NCI-H2081 (cell line): ENCODE measurements around the gene SF3A2.
A peak's percentile ranks its signal among the peaks of the same experiment; 100 is the strongest.
"Not testable (repeated sequence)": the region's sequence is repeated elsewhere in the genome, so short reads cannot be mapped to it uniquely, and the experiment has no call there.

ENCODE experiments used
- DNase-seq, 2 experiments: peaks; one replicate each; lab custom pipeline; 2025; lab: John Stamatoyannopoulos, UW

SF3A2 gene

GRCh38 chr19:2236314-2237050 lies at the start of gene SF3A2, which contains the start of gene PLEKHJ1:
Gene SF3A2 (plus strand): TSS chr19:2236824. CDS start chr19:2243419, 6,595 bp downstream.
Gene PLEKHJ1 (minus strand): TSS chr19:2236329. CDS start chr19:2236248, 81 bp downstream.
- DNase-seq: peak; percentile 97

- no peak for DNase-seq
Measured at GRCh38 chr19:2187159-2187558, 49.5 kb upstream of the SF3A2 start.

GRCh38 chr19:2188708-2189385 lies 47.8 kb upstream of the SF3A2 start:
- DNase-seq: no peak

GRCh38 chr19:2189880-2190279 lies 46.7 kb upstream of the SF3A2 start:
- no peak for DNase-seq

- DNase-seq: no peak
Measured at GRCh38 chr19:2190848-2191455, 45.7 kb upstream of the SF3A2 start.

GRCh38 chr19:2191456-2192310 lies 44.9 kb upstream of the SF3A2 start:
- no peak for DNase-seq

GRCh38 chr19:2192862-2193261 lies 43.8 kb upstream of the SF3A2 start:
- no peak for DNase-seq

- DNase-seq: no peak
Measured at GRCh38 chr19:2193807-2194206, 42.8 kb upstream of the SF3A2 start.

GRCh38 chr19:2194513-2195078 lies 42.0 kb upstream of the SF3A2 start:
- no peak for DNase-seq

GRCh38 chr19:2195361-2195760 lies 41.3 kb upstream of the SF3A2 start:
- no peak for DNase-seq

GRCh38 chr19:2195914-2196313 lies 40.7 kb upstream of the SF3A2 start:
- no peak for DNase-seq

- DNase-seq: no peak
Measured at GRCh38 chr19:2197270-2197669, 39.4 kb upstream of the SF3A2 start.

GRCh38 chr19:2198317-2198716 lies 38.3 kb upstream of the SF3A2 start:
- no peak for DNase-seq

GRCh38 chr19:2199215-2199614 lies 37.4 kb upstream of the SF3A2 start:
- no peak for DNase-seq

GRCh38 chr19:2199861-2200623 lies 36.6 kb upstream of the SF3A2 start:
- no peak for DNase-seq

- not testable (repeated sequence) for DNase-seq
Measured at GRCh38 chr19:2200624-2201294, 35.9 kb upstream of the SF3A2 start.

- no peak for DNase-seq
Measured at GRCh38 chr19:2201473-2202148, 35.0 kb upstream of the SF3A2 start.

GRCh38 chr19:2202366-2202765 lies 34.3 kb upstream of the SF3A2 start:
- no peak for DNase-seq

GRCh38 chr19:2207008-2207407 lies 29.6 kb upstream of the SF3A2 start:
- DNase-seq: no peak
